ENCODE results near the gene EPS8L2.
A peak's percentile ranks its signal among the peaks of the same experiment; 100 is the strongest.

Gene EPS8L2

DNA sequence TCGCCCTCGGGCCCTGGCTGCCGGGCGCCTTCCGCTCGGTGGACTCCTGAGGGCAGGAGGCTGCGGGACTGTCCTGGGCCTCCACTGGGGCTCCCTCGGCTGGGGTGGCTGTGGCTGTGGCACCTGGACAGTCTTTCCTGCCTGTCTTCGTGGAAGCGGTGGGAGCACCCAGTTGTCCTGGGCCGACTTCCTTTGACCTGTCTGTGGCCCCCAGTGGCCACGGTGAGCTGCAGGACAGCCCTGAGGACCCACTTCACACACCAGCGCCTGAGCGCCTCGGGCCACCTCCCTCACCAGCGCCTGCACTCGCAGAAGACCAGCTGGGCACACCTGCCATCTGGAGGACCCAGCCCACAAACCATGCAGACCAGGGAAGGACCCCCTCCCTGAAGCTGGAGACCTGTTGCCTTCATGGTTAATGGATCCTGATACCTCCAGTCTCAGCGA, 1.8 kb upstream of the EPS8L2 start:
- Histone ChIP-seq H3K9me3 (ENCODE audit: control insufficient read depth, insufficient read depth, low read length) (no peaks in the 10 kb centered on the region), H3K36me3 (ENCODE audit: insufficient read depth, low read length) (no peaks in the 10 kb centered on the region; the same call in 1 of the 2 replicates), H3K9ac (ENCODE audit: low read depth, low read length) (no peak overlapping the region), H3K4me1 (ENCODE audit: insufficient read depth, low read length) (peaks cover 27% of the 10 kb centered on the region; the same call in 1 of the 2 replicates)

DNA sequence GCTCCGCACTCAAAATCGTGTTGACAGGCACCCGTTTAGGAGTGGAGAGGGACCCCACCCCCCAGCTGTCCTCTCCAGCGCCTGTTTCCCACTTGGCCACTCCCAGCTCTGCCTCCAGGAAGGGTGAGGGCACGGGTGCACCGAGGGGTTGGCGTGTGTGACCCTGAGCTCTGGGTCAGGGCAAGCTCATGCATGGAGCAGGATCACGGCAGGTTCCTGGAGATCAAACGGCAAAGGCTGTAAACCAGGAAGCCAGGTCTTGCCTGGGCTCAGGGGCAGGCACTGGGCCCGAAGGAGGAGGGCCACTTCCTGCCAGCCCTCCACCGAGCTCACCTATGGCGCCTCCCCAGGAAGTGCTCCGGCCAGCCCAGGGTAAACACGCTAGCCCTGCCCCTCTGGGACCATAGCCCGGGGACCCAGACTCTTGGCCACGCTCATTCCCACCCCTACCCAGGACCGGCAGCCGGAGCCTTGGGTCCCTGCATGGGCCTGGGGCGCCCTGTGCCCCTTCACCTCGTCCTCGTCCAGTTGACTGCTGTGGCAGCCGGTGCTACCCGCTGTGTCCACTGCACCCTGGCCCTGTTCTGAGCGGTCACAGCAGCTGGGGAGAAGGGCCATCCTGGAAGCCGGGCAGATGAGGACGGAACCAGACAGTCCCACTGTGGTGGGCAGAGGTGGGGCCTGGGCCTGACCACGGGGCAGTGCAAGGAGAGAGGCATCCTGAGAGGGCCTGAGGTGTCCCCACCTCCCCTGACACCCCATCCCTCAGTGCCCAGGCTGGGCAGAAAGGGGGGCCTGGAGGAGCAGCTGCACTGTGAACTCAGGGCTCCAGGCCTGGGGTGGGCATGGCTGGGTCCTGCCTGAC, 1.0 kb upstream of the EPS8L2 start:
- Histone ChIP-seq H3K9me3 (ENCODE audit: control insufficient read depth, insufficient read depth, low read length) (no peaks in the 10 kb centered on the region), H3K4me1 (ENCODE audit: insufficient read depth, low read length) (peaks cover 34% of the 10 kb centered on the region; the same call in 1 of the 2 replicates), H3K36me3 (ENCODE audit: insufficient read depth, low read length) (no peaks in the 10 kb centered on the region; the same call in 1 of the 2 replicates), H3K9ac (ENCODE audit: low read depth, low read length) (peak overlapping the region; percentile 57)

- H3K4me1 ChIP-seq (ENCODE audit: insufficient read depth, low read length) = peaks cover 38% of the 10 kb centered on the region; the same call in 1 of the 2 replicates
- no peaks in the 10 kb centered on the region for H3K9me3 ChIP-seq (ENCODE audit: control insufficient read depth, insufficient read depth, low read length)
- no peaks in the 10 kb centered on the region; the same call in 1 of the 2 replicates for H3K36me3 ChIP-seq (ENCODE audit: insufficient read depth, low read length)
- peak overlapping the region; percentile 84 for H3K9ac ChIP-seq (ENCODE audit: low read depth, low read length)
Measured at GRCh38 chr11:706439-706956, 467 bp downstream of the EPS8L2 start.

- no peaks in the 10 kb centered on the region for H3K9me3 ChIP-seq (ENCODE audit: control insufficient read depth, insufficient read depth, low read length)
- peak overlapping the region; percentile 84 for H3K9ac ChIP-seq (ENCODE audit: low read depth, low read length)
- no peaks in the 10 kb centered on the region; the same call in 1 of the 2 replicates for H3K36me3 ChIP-seq (ENCODE audit: insufficient read depth, low read length)
- H3K4me1 ChIP-seq (ENCODE audit: insufficient read depth, low read length) = peaks cover 38% of the 10 kb centered on the region; the same call in 1 of the 2 replicates
Measured at GRCh38 chr11:706957-707816, 1.2 kb downstream of the EPS8L2 start.

GRCh38 chr11:707817-708420, 1.9 kb downstream of the EPS8L2 start:
- Histone ChIP-seq H3K9ac (ENCODE audit: low read depth, low read length) (no peak overlapping the region), H3K9me3 (ENCODE audit: control insufficient read depth, insufficient read depth, low read length) (no peaks in the 10 kb centered on the region), H3K36me3 (ENCODE audit: insufficient read depth, low read length) (no peaks in the 10 kb centered on the region; the same call in 1 of the 2 replicates), H3K4me1 (ENCODE audit: insufficient read depth, low read length) (peaks cover 38% of the 10 kb centered on the region; the same call in 1 of the 2 replicates)

- H3K4me1 ChIP-seq (ENCODE audit: insufficient read depth, low read length) = peaks cover 38% of the 10 kb centered on the region; the same call in 1 of the 2 replicates
- H3K9ac ChIP-seq (ENCODE audit: low read depth, low read length) = no peak overlapping the region
- H3K36me3 ChIP-seq (ENCODE audit: insufficient read depth, low read length) = no peaks in the 10 kb centered on the region; the same call in 1 of the 2 replicates
- H3K9me3 ChIP-seq (ENCODE audit: control insufficient read depth, insufficient read depth, low read length) = no peaks in the 10 kb centered on the region
Measured at GRCh38 chr11:708511-708910, 2.5 kb downstream of the EPS8L2 start.

- no peak overlapping the region for H3K9ac ChIP-seq (ENCODE audit: low read depth, low read length)
- H3K9me3 ChIP-seq (ENCODE audit: control insufficient read depth, insufficient read depth, low read length) = no peaks in the 10 kb centered on the region
- peaks cover 38% of the 10 kb centered on the region; the same call in 1 of the 2 replicates for H3K4me1 ChIP-seq (ENCODE audit: insufficient read depth, low read length)
- no peaks in the 10 kb centered on the region; the same call in 1 of the 2 replicates for H3K36me3 ChIP-seq (ENCODE audit: insufficient read depth, low read length)
Measured at GRCh38 chr11:709109-709997, 3.3 kb downstream of the EPS8L2 start.

DNA sequence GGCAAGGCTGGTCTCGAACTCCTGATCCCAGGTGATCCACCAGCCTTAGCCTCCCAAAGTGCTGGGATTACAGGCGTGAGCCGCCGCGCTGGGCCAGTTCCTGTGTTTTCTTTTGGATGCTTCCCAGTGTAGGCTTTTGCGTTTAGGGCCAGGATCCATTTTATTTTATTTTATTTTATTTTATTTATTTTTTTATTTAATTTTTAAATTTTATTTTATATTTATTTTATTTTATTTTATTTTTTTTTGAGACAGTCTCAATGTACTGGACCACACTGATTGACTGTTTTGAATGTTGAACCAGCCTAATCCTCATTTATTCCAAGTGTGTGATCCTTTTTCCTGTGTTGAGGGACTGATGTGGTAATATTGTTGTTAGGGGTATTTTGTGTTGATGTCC, 8.4 kb downstream of the EPS8L2 start:
- H3K4me1 ChIP-seq (ENCODE audit: insufficient read depth, low read length) = peaks cover 10% of the 10 kb centered on the region; the same call in 1 of the 2 replicates
- H3K36me3 ChIP-seq (ENCODE audit: insufficient read depth, low read length) = no peaks in the 10 kb centered on the region; the same call in 1 of the 2 replicates
- H3K9ac ChIP-seq (ENCODE audit: low read depth, low read length) = no peak overlapping the region
- H3K9me3 ChIP-seq (ENCODE audit: control insufficient read depth, insufficient read depth, low read length) = no peaks in the 10 kb centered on the region

DNA sequence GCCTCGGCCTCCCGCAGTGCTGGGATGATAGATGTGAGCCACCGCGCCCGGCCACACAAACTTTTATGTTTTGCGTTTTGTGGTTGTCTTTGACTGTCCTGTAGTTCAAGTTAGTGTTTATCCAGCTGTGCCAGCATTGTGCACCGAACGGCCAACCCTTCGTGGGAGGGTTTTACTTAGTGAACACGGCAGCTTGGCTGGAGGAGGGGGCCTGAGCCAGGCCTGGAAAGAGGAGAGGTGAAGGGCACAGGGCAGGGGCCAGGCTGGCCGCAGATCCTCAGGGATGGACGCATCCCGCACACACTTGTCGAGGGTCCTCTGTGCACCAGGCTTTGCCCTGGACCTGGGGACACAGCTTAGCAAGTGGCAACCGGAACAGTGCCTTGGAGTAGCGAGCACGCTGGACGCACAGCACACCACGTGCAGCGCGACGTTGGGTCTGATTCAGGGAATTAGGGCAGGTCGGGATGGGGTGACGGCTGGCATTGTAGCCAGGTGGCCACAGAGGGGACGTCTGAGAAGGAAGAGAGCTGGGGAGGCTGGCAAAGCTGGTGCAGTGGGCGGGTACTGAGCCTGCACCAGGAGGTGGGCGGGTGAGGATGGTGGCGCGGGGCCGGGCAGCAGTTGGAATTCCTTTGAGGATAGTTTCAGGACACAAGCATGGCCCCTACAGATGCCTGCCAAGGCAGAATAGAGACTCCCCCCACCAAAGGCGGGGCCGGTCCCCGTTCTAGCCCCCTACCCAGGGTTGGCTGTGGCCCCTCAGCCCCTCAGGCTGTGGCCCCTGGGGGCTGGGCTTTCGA, 13.4 kb downstream of the EPS8L2 start:
- H3K9me3 ChIP-seq (ENCODE audit: control insufficient read depth, insufficient read depth, low read length) = no peaks in the 10 kb centered on the region
- no peaks in the 10 kb centered on the region for H3K36me3 ChIP-seq (ENCODE audit: insufficient read depth, low read length)
- no peaks in the 10 kb centered on the region; the same call in 1 of the 2 replicates for H3K4me1 ChIP-seq (ENCODE audit: insufficient read depth, low read length)
- no peak overlapping the region for H3K9ac ChIP-seq (ENCODE audit: low read depth, low read length)

- Histone ChIP-seq H3K9me3 (ENCODE audit: control insufficient read depth, insufficient read depth, low read length) (no peaks in the 10 kb centered on the region), H3K36me3 (ENCODE audit: insufficient read depth, low read length) (no peaks in the 10 kb centered on the region), H3K4me1 (ENCODE audit: insufficient read depth, low read length) (no peaks in the 10 kb centered on the region; the same call in 1 of the 2 replicates), H3K9ac (ENCODE audit: low read depth, low read length) (peak overlapping the region; percentile 40; the same call in 1 of the 2 replicates)
Measured at GRCh38 chr11:720017-720641, 14.1 kb downstream of the EPS8L2 start.

GRCh38 chr11:720642-721246, 14.7 kb downstream of the EPS8L2 start:
- H3K4me1 ChIP-seq (ENCODE audit: insufficient read depth, low read length) = no peaks in the 10 kb centered on the region; the same call in 1 of the 2 replicates
- H3K9ac ChIP-seq (ENCODE audit: low read depth, low read length) = peak overlapping the region; percentile 40; the same call in 1 of the 2 replicates
- H3K36me3 ChIP-seq (ENCODE audit: insufficient read depth, low read length) = no peaks in the 10 kb centered on the region
- H3K9me3 ChIP-seq (ENCODE audit: control insufficient read depth, insufficient read depth, low read length) = no peaks in the 10 kb centered on the region
